GM19351 (cell line): ENCODE measurements around the gene JAZF1.
"Not testable (repeated sequence)": the region's sequence is repeated elsewhere in the genome, so short reads cannot be mapped to it uniquely, and the experiment has no call there.

ENCODE experiments used
- ATAC-seq: cut with Tn5 transposase; IDR thresholded peaks from one replicate; pipeline ENCODE4 v1.9.1; 2021; ENCODE audit warnings: mild to moderate bottlenecking, moderate library complexity; ENCODE audit not compliant: unreplicated experiment

Gene JAZF1

GRCh38 chr7:27861747-27862146, 318.8 kb downstream of the JAZF1 start:
- no peak for ATAC-seq

- ATAC-seq = no peak
Observed at GRCh38 chr7:27860800-27861199, 319.8 kb downstream of the JAZF1 start.

GRCh38 chr7:27856703-27857485, 323.7 kb downstream of the JAZF1 start:
- not testable (repeated sequence) for ATAC-seq

GRCh38 chr7:27850531-27850930, 330.1 kb downstream of the JAZF1 start:
- ATAC-seq = no peak

- no peak for ATAC-seq
Observed at GRCh38 chr7:27846388-27846787, 334.2 kb downstream of the JAZF1 start.

GRCh38 chr7:27843584-27844305, 336.9 kb downstream of the JAZF1 start:
- no peak for ATAC-seq

GRCh38 chr7:27842851-27843250, 337.7 kb downstream of the JAZF1 start:
- ATAC-seq = no peak

- no peak for ATAC-seq
Observed at GRCh38 chr7:27842094-27842692, 338.4 kb downstream of the JAZF1 start.

- ATAC-seq = no peak
Observed at GRCh38 chr7:27840760-27841364, 339.7 kb downstream of the JAZF1 start.

- no peak for ATAC-seq
Observed at GRCh38 chr7:27840313-27840712, 340.3 kb downstream of the JAZF1 start.

- ATAC-seq = no peak
Observed at GRCh38 chr7:27839099-27839498, 341.5 kb downstream of the JAZF1 start.

GRCh38 chr7:27836536-27836935, 344.1 kb downstream of the JAZF1 start:
- ATAC-seq = no peak

- no peak for ATAC-seq
Observed at GRCh38 chr7:27835376-27835775, 345.2 kb downstream of the JAZF1 start.

- no peak for ATAC-seq
Observed at GRCh38 chr7:27834179-27834921, 346.2 kb downstream of the JAZF1 start.

- no peak for ATAC-seq
Observed at GRCh38 chr7:27826357-27826756, 354.2 kb downstream of the JAZF1 start.

GRCh38 chr7:27825891-27826290, 354.7 kb downstream of the JAZF1 start:
- no peak for ATAC-seq

GRCh38 chr7:27822245-27822644, 358.4 kb downstream of the JAZF1 start:
- ATAC-seq = no peak

GRCh38 chr7:27812706-27813105, 367.9 kb downstream of the JAZF1 start:
- no peak for ATAC-seq

- ATAC-seq = no peak
Observed at GRCh38 chr7:27810186-27810585, 370.4 kb downstream of the JAZF1 start.

GRCh38 chr7:27808626-27809025, 372.0 kb downstream of the JAZF1 start:
- ATAC-seq = no peak

- ATAC-seq = no peak
Observed at GRCh38 chr7:27804139-27804538, 376.5 kb downstream of the JAZF1 start.
